Measurements from ENCODE around the gene SEPTIN2.
"Not testable (repeated sequence)": the region's sequence is repeated elsewhere in the genome, so short reads cannot be mapped to it uniquely, and the experiment has no call there.

SEPTIN2 gene

DNA sequence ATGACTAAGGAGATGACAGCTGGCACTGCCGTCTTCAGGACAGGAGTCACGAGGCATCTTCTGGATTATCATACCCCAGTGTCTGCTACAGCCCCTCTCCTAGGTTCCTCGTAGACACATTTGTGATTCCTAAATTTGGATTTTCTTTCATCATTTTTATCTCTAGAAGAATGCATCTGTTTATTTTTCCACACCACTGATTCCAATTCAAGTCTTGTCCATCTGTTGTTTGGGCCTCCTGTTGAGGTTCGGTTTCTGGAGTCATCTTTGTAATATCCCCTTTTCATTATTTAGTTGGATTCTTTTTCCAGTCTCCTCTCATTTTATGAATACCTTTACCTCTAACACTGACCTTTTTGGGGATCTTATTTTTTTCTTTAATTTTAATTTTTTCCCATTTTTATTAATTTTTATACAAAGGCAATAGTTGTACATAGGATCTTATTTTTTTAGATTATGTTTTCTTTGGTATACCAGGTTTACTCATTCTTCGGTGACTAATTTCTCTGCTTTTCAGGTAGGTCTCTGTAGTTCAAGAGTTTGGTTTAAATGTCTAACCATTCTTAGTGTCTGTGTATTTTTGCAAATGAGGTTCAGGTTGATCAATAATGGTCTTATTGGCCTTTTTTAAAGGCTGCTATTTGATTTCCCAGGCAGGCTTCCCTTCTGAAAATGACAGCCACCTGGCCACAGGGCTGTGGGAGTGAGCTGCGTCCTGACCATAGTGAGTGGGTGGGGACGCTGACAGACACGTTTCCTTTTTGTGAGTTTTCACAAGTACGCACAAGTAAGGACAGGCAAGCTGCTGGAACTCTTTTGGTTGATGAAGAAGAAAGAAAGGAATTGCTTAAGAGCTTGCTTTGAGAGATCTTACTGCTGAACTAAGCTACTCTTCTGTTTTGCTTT lies 74.8 kb downstream of the SEPTIN2 start:
- DNase-seq = no peak

DNA sequence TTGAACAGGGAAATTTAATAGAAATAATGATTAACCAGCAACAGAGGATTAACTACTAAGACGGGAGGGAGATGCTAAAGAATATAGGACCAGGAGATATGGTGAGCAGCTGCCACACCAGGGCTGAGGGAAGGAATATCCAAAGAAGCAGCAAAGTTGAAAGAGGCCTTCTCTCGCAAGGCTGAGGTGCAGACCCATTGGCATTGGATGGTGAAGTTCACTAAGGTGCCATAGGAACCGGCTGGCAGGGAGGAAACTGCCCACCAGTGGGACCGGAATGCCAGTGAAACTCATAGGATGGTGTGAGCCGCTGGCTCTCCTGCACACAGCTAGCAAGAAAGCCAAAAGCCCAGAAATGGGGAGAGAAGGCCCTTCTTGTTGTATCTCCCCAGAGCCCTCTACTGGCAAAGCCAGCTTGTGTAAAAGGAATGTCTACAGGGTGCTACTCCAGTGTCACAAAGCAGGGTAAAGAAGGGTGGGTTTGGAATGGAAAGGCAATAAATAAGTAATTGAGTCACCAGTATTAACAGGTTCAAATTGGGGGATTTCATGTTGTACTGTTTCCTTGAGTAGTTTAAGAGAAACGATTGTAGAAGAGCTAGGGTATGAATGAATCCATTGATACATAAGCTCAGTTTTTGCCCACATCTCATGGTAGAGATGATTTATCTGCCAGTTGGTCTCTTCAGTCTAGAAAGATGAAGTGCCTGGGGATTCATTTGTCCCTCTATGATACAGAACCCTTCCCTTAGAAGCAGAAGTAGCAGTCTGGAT lies 76.4 kb downstream of the SEPTIN2 start:
- DNase-seq = no peak

- not testable (repeated sequence) for DNase-seq
Observed at GRCh38 chr2:241392753-241393152, 77.0 kb downstream of the SEPTIN2 start.

GRCh38 chr2:241393524-241394196 lies 77.9 kb downstream of the SEPTIN2 start:
- DNase-seq = no peak

GRCh38 chr2:241396809-241397208 lies 81.1 kb downstream of the SEPTIN2 start:
- DNase-seq = not testable (repeated sequence)

GRCh38 chr2:241399941-241400922 lies 84.5 kb downstream of the SEPTIN2 start:
- no peak for DNase-seq
